DMS 273 (cell line): Measurements from ENCODE around the gene XNDC1N.

Experiments used
- DNase-seq: peaks from one replicate; lab custom pipeline; 2025; ENCODE audit not compliant: unreplicated experiment; lab: John Stamatoyannopoulos, UW

The XNDC1N gene, protein sequence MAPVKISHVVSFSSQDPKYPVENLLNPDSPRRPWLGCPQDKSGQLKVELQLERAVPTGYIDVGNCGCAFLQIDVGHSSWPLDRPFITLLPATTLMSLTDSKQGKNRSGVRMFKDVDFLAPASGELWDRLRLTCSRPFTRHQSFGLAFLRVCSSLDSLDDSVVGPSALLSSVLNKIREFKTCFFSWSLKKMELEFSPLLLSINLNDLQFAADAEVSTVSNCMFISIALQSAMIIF

GRCh38 chr11:71927820-71928736 is at the start of gene XNDC1N:
Gene XNDC1N, minus strand, starts transcription at chr11:71928594. Its CDS starts 5,241 bp downstream, at chr11:71923353.
- DNase-seq: peak; percentile 94

DNA sequence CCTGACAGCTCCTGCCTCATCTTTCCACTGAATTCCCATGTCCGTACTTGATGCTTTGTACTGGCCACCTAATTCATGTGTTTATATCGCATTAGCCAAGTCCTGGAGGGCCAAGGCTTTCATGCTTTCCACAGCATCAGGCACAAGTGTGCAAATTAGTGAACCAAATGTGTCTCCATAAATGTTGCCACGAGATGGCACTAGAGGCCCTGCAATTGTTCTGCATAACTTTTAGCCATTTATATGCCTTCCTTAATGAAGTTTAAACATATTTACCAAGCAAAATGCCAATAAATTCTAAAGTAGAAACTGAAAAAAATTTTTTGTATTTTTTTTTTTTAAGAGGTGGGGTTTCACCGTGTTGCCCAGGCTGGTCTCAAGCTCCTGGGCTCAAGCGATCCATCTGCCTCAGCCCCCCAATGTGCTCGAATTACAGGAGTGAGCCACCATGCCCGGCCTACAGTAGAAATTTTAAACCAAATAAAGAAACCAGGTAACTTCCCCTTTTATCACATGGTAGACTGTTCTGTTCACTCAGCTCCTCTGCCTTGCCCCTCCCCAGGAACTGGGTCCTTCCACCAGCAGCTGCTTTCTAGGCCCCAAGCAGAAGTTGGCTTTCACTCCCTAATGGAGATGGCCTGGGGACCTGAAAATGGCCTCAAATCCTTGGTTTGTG is 49.5 kb upstream of the XNDC1N start:
- DNase-seq: peak; percentile 63

- DNase-seq: no peak
These were observed 48.7 kb upstream of the XNDC1N start for GRCh38 chr11:71977090-71977489.

GRCh38 chr11:71976551-71976950 is 48.2 kb upstream of the XNDC1N start:
- DNase-seq: no peak

DNA sequence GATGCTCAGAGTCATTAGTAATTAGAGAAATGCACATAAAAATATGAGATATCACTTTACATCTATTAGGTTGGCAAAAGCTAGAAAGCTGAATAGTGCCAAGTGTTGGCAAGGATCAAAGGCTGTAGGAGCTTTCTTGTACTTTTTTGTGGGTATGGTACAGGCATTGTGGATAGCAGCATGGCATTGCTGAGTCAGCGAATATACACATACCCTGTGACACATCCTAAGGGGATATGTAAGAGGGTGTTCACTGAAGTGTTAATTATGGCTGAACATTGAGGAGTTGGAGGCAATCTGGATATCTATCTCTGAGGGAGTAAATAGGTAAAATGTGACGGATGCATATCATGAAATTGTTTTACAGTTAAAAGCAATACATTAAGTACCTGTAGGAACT is 43.3 kb upstream of the XNDC1N start:
- DNase-seq: no peak

DNA sequence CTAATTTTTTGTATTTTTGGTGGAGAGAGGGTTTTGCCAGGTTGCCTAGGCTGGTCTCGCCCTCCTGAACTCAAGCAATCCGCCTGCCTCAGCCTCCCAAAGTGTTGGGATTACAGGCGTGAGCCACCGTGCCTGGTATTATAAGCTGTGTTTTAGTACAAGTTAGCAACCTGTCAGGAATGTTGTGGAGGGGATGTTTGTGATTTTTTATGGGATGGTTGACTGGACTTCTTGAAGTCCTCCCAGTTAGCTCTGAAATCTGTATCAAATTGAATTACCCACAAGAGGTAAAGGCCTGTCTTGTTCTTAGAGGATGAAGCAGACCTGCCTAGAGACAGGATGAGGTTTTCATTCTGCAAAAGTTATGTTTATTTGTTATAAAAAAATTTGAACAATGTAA is 36.2 kb upstream of the XNDC1N start:
- DNase-seq: no peak

DNA sequence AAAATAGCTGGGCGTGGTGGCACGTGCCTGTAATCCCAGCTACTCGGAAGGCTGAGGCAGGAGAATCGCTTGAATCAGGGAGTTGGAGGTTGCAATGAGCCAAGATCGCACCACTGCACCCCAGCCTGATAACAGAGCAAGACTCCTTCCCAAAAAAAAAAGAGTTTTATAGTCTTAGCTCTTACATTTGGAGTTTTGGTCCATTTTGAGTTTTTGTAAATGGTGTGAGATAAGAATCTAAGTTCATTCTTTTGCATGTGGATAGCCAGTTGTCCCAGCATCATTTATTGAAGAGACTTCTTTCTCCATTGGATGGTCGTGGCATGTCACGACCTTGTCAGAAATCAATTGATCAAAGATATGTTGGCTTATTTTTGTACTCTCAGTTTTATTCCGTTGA is 35.1 kb upstream of the XNDC1N start:
- DNase-seq: no peak

DNA sequence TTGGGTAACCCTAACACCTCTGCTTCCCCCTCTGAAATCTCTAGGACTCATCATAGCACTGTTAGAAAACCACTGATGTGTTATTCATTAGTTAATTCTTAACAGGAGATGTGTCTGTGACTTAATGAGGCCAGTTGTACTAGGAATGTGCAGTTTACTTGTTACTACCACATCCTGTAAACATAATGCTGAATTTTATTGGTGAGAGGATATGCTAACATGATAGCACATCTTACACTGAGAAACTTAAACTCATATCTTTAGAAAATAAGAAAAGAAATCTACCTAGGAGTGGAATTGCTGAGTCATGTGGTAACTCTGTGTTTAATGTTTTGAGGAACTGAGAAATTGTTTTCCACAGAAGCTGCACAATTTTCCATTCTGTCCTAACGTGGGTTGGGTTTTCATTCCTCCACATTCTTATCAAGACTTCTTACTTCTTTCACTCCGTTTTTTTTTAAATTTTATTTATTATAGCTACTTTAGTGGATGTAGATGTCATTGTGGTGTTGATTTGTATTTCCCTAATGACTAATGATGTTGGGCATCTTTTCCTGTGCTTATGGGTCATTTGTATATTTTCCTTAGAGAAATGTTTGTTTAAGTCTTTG is 34.1 kb upstream of the XNDC1N start:
- DNase-seq: no peak

GRCh38 chr11:71955898-71956456 is 27.6 kb upstream of the XNDC1N start:
- no peak for DNase-seq

- no peak for DNase-seq
These were observed 23.4 kb upstream of the XNDC1N start for GRCh38 chr11:71951741-71952310.

- DNase-seq: no peak
These were observed 20.6 kb upstream of the XNDC1N start for GRCh38 chr11:71949034-71949433.

DNA sequence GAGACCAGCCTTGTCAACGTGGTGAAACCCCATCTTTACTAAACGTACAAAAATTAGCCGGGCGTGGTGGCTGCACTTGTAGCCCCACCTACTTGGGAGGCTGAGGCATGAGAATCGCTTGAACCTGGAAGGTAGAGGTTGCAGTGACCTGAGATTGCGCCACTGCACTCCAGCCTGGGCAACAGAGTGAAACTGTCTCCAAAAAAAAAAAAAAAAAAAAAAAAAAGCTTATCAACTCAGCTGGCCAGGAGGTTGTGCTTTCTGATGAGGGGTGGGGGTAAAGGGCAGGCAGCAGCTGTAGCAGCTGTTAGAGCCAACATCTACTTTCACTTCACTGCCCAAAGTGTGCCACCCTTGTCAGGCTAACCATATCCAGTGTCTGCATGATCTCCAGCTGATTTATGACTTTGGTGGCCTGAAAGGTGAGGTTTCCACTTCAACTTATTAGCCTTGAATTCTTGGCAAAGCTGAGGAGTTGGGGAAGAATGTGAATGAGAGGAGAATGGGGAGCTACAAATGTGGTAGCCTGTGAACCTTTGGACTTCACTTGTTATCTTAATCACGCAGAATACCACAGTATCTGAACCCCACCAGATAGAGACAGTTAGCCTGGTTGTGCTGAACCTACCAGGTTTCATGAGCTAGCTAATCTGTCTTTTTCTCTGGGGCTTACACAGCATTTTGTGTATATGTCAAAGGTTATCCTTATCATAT is 20.1 kb upstream of the XNDC1N start:
- no peak for DNase-seq

- DNase-seq: no peak
These were observed 19.1 kb upstream of the XNDC1N start for GRCh38 chr11:71947498-71947897.

DNA sequence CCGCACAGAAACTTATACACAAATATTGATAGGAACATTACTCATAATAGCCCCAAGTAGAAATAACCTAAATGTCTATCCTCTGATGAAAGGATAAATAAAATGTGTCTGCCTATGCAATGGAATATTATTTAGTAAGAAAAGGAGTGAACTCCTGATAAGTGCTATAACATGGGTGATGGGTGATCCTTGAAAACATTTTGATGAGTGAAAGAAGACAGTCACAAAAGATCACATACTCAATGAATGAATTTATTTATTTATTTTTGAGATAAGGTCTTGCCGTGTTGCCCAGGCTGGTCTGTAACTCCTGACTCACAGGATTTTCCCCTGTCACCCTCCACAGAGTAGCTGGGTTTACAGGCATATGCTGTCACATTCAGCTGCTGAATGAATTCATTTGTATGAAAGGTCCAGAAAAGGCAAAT is 17.8 kb upstream of the XNDC1N start:
- DNase-seq: no peak

- DNase-seq: peak; percentile 58
These were observed 12.3 kb upstream of the XNDC1N start for GRCh38 chr11:71940561-71941219.

DNA sequence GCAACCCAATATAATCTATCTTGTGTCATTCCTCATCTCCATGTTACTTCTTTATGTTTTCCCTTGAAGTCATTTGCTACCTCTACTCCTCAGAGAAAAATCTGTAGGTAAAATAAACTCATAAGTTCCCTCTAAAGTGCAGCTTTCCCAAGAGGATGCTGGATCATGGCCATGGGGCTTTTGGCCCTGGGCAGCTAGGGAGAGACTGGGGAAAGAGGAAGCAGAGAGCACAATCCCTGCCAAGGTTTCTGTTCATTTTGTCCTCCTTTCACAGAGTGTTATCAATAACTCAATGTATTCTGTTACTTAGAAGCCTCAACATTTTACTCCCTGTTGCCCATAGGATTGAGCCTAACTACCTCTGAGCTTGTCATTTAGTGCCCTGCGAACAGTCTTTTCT is 9.4 kb upstream of the XNDC1N start:
- DNase-seq: no peak

DNA sequence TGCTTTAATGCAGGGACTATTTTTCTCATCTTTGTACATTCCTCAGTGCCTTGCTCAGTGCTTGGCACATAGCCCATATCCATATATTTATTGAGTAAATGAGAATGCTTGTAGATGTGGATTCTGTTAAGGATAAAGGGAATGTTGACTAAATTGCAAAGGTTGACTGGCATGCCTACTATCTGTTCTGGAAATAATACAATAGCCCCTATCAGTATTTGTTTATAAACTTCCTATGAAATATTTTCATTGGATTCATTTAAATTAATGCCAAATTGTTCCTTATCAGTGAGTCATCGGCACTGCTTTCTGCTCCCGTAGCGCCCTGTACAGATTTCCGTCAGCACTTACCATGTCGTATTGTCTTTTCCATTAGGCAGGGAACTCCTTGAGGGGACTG is 8.4 kb upstream of the XNDC1N start:
- no peak for DNase-seq

- no peak for DNase-seq
These were observed 7.0 kb upstream of the XNDC1N start for GRCh38 chr11:71935338-71935925.

GRCh38 chr11:71934213-71934612 is 5.8 kb upstream of the XNDC1N start:
- DNase-seq: no peak
